Thymus (tissue), 11 donors: Measurements from ENCODE around the gene SIVA1. TPM values are rescaled to one million over a fixed set of nuclear protein-coding genes. Genes with fewer than 3 reads are reported as not detected.

Experiments used
- DNase-seq, 9 donors: peaks; one replicate each; pipeline ENCODE4 v3.0.0-alpha.2; 2013; ENCODE audit warnings: low spot score in 9 of 9, low read depth in 6 of 9, missing footprints in 1 of 9
- H3K27ac ChIP-seq, 2 donors: one replicate each; pipeline ENCODE4 v1.5.1; 2013; ENCODE audit warnings: control low read depth in 1 of 2, low read depth in 1 of 2, low read length in 1 of 2, mild to moderate bottlenecking in 1 of 2, moderate library complexity in 1 of 2
- H3K27me3 ChIP-seq, 2 donors: one replicate each; pipeline ENCODE4 v1.5.1; 2013; ENCODE audit warnings: low read length in 1 of 2; ENCODE audit not compliant: control insufficient read depth in 2 of 2, insufficient read depth in 1 of 2
- H3K36me3 ChIP-seq, 2 donors: one replicate each; pipeline ENCODE4 v1.5.1; 2013; ENCODE audit warnings: low read length in 1 of 2, mild to moderate bottlenecking in 1 of 2, moderate library complexity in 1 of 2; ENCODE audit not compliant: control insufficient read depth in 2 of 2, insufficient read depth in 2 of 2
- H3K4me1 ChIP-seq, 2 donors: one replicate each; pipeline ENCODE4 v1.5.1; 2013; ENCODE audit warnings: low read length in 2 of 2; ENCODE audit not compliant: control insufficient read depth in 2 of 2, insufficient read depth in 2 of 2
- H3K4me3 ChIP-seq, 2 donors: one replicate each; pipeline ENCODE4 v1.5.1; 2013; ENCODE audit warnings: low read length in 2 of 2, control low read depth in 1 of 2, mild to moderate bottlenecking in 1 of 2
- H3K9me3 ChIP-seq, 2 donors: one replicate each; pipeline ENCODE4 v1.5.1; 2013; ENCODE audit warnings: low read length in 1 of 2, mild to moderate bottlenecking in 1 of 2; ENCODE audit not compliant: control insufficient read depth in 2 of 2, insufficient read depth in 1 of 2
- WGBS: extraction: QIAGEN DNeasy Blood & Tissue Kit; methylation state at CpG from one replicate; pipeline ENCODE4 v1.1.7; 2013; 5-methylcytosine and 5-hydroxymethylcytosine counted together
- polyA plus RNA-seq: library from polyadenylated mRNA; stranded (reverse); fragments of 200-250 nt; gene quantifications from one replicate; pipeline ENCODE4 v1.2.3, GENCODE V29; 2013
- total RNA-seq: library from RNA; stranded (reverse); fragments of 120-200 nt; gene quantifications from one replicate; pipeline ENCODE4 v1.2.4, GENCODE V29; 2013
- donor health status: healthy.

Gene SIVA1
- total and polyA plus RNA-seq, 2 donors, result 143 to 308 TPM

DNA sequence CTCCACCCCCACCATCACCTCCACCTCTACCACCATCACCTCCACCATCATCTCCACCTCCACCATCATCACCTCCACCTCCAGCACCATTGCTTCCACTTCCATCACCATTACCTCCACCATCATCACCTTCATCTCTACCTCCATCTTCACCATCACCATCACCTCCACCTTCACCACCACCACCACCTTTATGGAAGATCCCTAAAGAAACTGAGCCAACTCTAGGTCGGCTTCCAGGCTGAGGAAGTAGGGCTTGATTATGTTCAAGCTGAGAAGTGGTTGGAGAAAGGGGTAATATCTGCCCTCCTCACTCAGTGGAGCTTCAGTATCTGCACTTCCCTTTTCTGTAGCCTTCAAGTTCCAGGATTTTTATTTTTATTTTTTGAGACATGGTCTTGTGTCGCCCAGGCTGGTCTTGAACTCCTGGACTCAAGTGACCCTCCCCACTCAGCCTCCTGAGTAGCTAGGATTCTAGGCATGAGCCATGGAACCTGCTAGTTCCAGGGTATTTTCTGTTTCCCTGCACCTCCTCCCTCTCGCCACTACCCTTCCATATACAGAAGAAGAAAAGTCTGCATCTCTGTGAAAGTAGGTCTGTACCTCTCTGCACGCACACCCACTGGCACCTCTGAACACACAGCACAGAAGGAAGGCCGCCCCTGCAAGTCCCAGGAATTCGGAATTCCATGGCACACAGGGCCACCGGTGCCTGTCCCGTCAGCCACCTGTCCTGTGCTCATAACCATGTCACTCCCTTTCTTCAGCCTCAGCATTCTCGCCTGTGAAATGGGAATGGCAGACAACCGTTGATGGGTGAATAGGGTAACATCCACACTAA is 53.9 kb downstream of the SIVA1 start:
- Histone ChIP-seq H3K27me3 (peaks cover 0 to 7% of the 10 kb centered on the region in 2 donors), H3K9me3 (no peaks in the 10 kb centered on the region), H3K36me3 (no peaks in the 10 kb centered on the region), H3K4me3 (no peak overlapping the region), H3K27ac (no peak overlapping the region), H3K4me1 (peaks cover 3% of the 10 kb centered on the region in 2 donors)
- WGBS, result 84% methylated on average over 10 of the region's 10 CpGs
- no peak for DNase-seq

DNA sequence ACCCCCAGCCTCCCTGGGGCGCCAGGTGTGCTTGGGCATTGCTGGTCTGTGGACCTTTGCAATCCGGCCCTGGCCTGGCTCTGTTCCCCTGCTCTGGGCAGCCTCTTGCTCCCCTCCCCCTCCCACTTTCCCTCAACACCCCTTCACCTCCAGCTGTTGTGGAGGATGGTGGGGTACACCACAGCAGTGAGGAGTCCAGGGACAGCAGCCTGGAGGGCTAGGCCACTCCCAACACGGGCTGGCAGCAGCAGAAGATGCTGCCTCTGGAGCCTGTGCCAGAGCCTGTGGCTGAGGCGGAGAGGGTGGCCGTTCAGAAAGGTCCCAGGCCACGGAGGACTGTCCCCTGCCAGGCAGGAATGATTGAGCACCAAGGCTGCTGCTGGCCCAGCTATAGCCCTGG is 55.5 kb downstream of the SIVA1 start:
- DNase-seq, result no peak
- no peak overlapping the region for H3K4me3 ChIP-seq
- 95% methylated on average over 6 of the region's 6 CpGs for WGBS

More for the DNA sequence above, 55.5 kb downstream of the SIVA1 start:
- Histone ChIP-seq H3K9me3 (no peaks in the 10 kb centered on the region), H3K36me3 (no peaks in the 10 kb centered on the region), H3K27me3 (no peaks in the 10 kb centered on the region), H3K27ac (no peak overlapping the region), H3K4me1 (no peaks in the 10 kb centered on the region)

Other genes starting within 250 kb of the SIVA1 start
- 0.42 TPM for gene C14orf180, start 173.4 kb upstream of the SIVA1 start, total RNA-seq
- gene C14orf180, start 173.4 kb upstream of the SIVA1 start, polyA plus RNA-seq, result 0.18 TPM
- gene TMEM179, start 148.4 kb upstream of the SIVA1 start, total RNA-seq, result 0.09 TPM
- gene TMEM179, start 148.4 kb upstream of the SIVA1 start, polyA plus RNA-seq, result 0.23 TPM
- gene INF2, start 63.5 kb upstream of the SIVA1 start, total RNA-seq, result 8.7 TPM
- gene INF2, start 63.5 kb upstream of the SIVA1 start, polyA plus RNA-seq, result 57.9 TPM
- 2.5 TPM for gene ADSS1, start 28.9 kb upstream of the SIVA1 start, total RNA-seq
- 4.0 TPM for gene ADSS1, start 28.9 kb upstream of the SIVA1 start, polyA plus RNA-seq
- 56.2 TPM for gene AKT1, start 42.6 kb downstream of the SIVA1 start, total RNA-seq
- 90.9 TPM for gene AKT1, start 42.6 kb downstream of the SIVA1 start, polyA plus RNA-seq
- 2.1 TPM for gene ZBTB42, start 48.0 kb downstream of the SIVA1 start, total RNA-seq
- 3.2 TPM for gene ZBTB42, start 48.0 kb downstream of the SIVA1 start, polyA plus RNA-seq
- gene CEP170B, start 112.1 kb downstream of the SIVA1 start, total RNA-seq, result 0.90 TPM
- 8.3 TPM for gene CEP170B, start 112.1 kb downstream of the SIVA1 start, polyA plus RNA-seq
- gene PLD4, start 171.7 kb downstream of the SIVA1 start, total RNA-seq, result 5.5 TPM
- 1.5 TPM for gene PLD4, start 171.7 kb downstream of the SIVA1 start, polyA plus RNA-seq
- gene AHNAK2, start 225.2 kb downstream of the SIVA1 start, total RNA-seq, result 0.42 TPM
- gene AHNAK2, start 225.2 kb downstream of the SIVA1 start, polyA plus RNA-seq, result 3.8 TPM
- gene CLBA1, start 232.6 kb downstream of the SIVA1 start, total RNA-seq, result 3.3 TPM
- gene CLBA1, start 232.6 kb downstream of the SIVA1 start, polyA plus RNA-seq, result 12.9 TPM